HG03139 (cell line): ENCODE data around the gene AMOTL1.

Experiments used
- ATAC-seq: cut with Tn5 transposase; IDR thresholded peaks from one replicate; pipeline ENCODE4 v1.9.1; 2021; ENCODE audit not compliant: unreplicated experiment

The AMOTL1 gene

DNA sequence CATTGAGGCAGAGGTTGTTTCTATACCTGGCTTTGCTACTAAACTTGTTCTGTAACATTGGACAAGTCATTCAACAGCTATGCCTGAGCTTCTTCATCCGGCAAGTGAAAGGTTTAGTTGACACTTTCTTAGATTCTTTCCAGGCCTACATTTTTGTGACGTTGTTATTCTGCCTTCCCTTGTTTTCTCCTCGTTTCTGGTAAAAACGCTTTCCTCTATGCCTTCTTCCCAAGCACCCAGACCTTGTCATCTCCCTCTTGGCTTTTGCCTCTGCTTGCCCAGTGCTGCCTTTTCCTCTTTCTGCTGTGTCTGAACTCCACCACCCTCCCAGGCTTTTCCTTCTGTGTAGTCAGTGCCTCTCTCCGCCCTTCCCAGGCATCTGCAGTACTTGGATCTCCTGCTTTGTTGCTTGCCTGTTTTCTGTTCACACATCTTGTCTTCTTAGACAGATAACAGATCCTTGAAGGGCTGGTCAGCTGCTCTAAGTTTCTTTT, 1.4 kb upstream of the AMOTL1 start:
- no peak for ATAC-seq

DNA sequence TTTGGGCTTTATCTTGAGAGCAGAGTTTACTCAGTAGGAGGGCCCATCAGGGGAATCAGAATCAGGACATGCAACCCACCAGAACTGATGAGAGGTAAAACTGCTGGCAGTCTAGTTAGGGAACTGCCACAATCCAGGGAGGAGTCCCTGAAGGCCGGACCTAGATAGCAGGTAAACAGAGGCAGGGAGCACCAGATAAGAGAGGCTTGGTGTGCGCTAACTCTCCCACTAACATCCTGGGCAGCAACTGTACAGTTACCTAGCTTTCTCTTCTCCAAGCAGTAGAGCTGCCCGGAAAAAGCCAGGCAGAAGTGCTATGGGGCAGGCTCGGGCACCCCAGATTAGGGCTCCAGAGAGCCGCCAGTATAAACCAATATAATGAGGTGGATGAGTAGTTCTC, 865 bp upstream of the AMOTL1 start:
- no peak for ATAC-seq

DNA sequence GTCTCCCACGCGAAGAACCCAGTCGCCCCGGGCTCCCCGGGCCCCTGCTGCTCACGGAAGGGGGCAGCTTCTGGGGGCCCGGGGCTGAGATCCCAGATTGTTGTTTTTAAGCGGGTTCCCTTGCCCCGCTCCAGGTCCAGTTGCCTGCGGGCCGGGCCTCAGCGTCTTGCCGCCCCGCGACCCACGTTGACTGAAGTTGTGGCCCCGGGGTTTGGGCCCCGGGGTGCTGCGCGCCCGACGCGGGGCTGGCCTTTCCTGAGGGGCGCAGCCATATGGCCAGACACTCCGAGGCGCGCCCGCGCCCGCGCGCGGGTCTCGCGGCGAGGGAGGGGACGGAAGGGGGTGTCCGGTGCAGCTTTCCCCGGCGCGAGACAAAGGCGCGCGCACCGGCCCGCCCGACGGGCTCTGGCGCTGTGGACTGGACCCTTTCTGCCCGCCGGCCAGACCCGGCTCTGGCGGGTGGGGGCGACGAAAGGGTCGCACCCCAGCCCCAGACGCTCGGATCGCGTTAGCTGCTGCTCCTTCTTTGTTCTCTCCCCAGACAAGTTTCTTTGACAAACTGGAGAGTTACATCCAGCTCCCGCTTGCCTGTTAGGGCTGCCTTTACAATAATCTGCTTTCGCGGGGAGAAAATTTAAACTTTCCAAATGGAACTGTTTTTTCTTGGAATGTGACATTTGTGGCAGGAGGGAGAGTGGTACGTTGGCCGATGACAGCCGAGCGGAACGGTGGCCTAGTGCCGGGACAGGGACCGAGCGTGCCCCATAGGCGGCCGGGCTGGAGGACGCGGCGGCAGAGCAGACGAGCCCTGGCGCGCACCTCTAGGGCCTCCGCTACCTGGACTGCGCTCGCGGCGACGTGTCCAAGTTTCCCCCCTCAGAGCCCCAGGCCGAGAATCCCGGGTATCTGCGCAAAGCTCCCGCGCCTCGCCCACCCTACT, 716 bp downstream of the AMOTL1 start:
- peak; percentile 30 for ATAC-seq

DNA sequence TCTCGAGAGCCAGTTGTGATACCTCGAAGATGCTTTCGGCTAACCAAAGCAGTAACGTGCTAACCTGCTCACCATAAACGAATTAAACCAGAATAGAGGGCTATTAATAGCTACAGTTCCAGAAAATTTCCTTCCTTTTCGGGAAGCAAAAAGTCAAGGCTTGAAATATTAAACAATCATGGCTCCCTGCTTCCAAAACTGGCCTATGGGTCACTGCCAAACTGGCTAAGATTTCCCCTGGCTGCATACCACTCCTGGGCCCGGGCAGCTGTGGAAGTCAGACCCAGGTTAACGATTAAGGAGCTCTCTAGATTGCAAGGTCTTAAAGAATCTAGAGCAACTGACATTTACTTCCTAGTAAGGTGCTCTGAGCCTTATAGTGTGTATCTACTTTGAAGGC, 1.7 kb downstream of the AMOTL1 start:
- ATAC-seq: no peak

DNA sequence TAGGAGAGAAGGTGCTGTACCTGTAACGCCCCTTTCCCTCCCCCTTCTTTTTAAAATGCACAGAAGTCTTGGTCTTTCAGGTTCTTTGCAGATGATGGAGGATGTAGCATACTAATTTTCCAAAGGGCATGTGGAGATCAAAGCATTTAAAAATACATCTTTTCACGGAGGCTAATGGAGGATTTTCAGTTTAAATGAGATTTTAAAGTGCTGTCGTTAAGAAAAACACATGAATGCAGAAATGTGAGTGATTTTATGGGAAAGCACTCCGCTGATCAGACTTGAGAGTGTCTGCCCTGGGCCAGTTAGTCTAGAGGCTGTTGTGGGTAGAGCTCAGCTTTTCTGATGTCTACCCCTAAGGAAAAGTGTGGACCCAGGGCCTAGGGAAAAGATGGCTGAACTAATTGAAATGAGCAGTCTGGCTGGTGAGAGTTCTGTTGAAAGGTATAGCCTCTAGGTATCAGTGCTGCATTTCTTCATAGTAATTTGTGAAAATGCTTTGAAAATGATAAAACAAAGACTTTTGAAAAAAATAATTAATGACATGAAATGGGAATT, 2.5 kb downstream of the AMOTL1 start:
- ATAC-seq: no peak

DNA sequence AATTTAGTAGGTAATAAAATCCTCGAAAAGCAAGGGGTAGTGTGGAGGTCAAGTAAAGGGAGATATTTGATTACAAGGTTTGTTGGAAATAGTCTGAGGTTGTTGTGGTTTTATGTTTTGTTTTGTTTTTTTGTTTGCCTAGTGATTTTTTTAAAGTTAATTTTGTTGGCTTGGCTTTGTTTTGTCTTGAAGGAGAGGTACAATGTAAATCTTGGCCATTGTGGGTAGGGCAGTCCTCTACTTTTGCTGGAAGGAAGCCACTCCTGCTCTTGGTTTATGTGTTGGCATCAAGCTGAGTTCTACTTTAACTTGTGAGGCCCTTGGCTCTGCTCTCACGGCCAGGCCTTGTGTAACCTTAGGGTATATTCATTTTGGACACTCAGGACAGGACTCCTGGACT, 3.2 kb downstream of the AMOTL1 start:
- ATAC-seq: no peak

DNA sequence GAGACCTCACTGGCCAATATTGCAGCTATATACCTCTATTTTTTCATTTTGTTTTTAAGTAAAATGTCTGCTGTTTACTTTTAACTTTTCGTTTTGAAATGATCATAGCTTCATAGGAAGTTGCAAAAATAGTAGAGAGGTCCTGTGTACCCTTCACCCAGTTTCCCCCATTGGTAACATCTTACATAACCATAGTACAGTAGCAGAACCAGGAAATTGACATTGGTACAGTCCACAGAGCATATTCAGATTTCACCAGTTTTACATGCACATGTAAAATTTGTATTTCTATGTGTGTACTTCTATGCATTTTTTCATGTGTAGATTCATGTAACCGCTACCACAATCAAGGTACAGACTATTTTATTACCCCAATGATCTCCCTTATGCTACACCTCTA, 3.8 kb downstream of the AMOTL1 start:
- no peak for ATAC-seq

DNA sequence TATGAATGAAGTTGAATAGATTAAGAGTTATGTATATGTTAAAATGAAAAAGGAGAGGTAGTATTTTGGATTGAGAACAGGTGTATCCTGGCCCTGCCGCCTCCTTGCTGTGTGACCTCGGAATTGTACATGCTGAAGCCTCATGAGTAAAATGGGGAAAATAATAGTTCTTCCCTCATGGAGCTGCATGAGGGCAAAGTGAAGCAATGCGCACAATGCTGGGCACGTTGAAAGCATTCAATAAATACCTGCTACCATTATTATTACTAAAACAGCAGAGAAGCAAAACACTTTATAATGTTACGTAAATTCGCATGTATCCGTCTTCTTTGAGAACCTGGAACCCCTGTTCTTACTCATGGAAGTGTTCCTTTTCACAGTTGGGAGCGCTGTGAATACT, 5.7 kb downstream of the AMOTL1 start:
- ATAC-seq: no peak

DNA sequence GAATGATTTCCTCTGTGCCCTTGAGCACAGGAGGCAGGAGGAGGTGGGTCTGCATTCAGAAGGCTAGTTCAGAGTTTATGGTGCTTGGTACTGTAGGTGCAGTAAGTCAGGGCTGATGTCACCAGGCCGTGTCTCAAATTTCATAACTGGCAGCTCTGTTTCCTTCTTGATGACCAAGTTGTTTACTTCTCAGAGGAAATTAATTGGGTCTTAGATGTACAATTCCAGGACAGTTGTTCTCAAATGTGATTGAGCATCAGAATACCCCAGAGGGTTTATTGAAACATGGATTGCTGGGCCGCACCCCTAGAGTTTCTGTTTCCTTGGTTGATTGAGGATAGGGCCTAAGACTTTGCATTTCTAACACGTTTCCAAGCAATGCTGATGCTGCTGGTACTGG, 6.2 kb downstream of the AMOTL1 start:
- no peak for ATAC-seq

DNA sequence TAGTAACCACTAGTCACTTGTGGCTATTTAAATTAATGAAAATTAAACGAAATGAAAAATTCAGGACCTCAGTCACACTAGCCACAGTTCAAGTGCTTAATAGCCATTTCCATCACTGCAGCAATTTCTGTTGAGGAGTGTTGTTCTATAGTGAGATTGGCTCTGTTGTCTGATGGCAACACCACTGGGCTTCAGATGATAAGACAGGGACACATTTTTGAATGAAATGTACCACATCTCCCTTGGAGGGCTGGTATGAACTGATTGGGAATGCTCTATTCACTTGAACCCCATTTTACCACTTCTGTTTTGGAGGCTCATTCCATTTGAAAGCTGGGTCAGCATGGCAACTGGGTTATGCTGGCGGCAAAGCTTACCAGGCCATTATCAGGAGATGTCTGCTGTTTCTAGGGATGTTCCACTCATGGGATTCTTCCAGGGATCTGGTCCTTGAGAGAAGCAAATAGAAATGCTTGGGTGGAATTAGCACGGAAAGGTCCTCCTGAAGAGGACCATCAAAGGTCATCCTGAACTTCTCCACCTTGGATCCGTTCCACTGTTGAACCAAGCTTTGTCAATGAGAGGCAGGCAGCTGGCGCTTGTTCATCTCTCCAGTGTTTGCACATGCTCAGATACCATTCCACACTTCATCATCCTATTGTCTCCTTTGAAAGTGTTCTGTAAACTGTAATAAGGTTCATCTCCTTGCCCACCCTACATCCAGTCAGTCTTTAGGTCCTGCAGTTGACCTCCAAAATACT, 7.6 kb downstream of the AMOTL1 start:
- no peak for ATAC-seq

DNA sequence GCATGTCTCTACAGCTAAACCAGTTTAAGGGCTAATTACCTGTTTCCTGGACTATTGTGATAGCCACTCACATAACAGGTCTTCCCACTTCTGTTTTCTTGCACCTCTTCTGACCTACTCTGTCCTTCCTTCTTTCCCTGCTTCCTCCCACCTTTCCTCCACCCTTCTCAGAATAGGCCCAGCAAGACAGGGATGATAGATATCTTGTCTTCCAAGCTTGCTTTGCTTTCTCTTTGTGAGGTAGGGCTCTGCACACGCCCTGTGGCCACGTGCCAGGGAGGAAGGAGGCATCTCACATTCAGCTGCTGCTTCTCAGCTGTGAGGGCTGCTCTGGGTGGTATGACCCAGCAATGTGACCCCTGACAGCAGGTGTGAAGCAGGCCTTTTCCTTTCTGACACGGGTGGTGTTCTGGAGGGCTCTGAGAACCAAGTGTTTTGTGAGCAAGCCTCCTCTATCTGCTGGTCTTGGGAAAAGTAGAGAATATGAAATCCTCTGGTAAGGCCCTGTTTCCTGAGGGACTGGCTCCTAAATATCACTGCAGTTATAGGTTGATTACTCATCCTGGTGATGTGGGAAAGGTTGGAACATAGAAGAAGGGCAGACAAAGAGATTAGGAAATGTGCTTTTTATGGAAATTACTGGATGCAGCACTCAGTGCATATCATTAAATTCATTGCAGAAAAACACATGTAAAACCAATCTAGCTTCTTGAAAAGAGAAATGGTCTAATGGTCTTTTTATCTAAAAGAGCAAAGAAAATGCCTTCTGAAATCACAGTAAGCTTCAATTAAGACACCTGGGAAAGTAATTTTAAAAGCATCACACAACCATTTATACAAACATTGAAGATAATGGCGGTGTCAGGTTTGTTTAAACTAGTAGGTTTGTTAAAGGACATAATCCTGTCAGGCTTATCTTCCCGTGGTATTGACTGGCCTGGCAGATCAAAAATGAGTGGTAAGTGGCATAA, 8.5 kb downstream of the AMOTL1 start:
- peak; percentile 52 for ATAC-seq

DNA sequence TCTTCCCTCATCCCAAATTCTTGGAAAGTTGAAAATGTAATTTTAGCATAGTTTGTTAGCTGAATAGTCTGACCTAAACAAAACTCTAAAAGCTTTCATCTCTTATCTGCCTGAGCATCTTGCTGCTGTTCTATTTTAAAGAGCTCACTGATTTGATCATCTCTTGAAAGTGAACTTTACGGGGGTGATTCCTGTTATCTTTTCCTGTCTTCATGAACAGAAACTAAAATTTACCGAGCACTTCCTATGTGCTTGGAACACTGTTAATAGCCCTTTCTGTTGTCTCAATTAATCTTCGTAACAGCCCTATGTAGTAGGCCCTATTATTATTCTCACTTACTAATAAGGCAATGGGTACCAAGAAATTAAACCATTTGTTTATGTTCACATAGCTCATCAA, 12.3 kb downstream of the AMOTL1 start:
- ATAC-seq: no peak

DNA sequence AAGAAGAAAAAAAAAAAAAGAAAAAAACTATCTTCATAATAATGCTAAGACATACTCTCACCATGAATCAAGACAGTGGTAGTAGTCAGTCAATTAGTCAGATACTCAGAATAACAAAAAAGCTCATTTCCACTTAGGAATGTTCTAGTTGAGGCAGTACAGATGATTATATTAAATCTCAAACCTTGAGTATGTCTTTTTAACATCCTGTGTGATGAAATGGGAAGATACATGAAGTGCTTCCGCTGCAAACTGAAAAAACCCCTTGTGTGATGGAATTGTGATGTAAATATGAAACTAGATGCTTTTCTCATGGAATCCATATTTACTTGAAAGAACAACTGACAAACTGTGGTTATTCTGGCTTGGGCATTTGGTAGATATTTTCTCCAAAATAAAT, 13.7 kb downstream of the AMOTL1 start:
- ATAC-seq: no peak

DNA sequence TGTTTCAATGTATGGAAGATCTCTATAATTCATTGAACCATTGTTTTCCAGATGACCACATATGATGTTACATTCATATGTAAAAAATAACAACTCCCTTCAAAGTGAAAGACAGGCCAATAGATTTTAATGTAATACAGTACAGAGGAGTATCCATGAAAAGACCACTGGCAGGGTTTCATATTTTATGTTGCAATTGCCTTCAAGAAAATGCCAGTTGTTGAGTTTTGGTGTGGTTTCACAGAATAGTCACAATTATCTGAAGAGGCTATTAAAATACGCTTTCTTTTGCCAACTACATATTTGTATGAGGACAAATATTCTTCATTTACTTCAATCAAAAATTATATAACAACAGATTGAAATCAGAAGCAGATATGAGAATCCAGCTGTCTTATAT, 14.3 kb downstream of the AMOTL1 start:
- ATAC-seq: no peak

DNA sequence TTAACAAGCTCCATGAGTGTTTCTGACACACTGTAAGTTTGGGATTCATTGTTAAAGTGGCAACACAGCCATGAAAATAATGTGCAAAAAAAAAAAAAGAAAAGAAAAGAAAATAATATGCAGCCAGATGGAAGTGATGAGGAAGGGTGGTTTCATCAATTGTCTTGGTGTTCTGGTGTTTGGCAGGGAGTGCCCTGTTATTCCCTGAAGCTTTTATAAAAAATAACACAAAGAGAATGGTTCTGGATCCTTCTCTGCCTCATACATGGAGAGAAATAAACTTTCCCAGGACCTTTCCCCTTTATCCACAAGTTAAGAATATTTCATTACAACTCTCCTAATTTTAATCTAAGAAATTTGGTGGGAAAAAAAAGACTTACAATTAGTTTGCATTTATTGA, 16.7 kb downstream of the AMOTL1 start:
- ATAC-seq: no peak

DNA sequence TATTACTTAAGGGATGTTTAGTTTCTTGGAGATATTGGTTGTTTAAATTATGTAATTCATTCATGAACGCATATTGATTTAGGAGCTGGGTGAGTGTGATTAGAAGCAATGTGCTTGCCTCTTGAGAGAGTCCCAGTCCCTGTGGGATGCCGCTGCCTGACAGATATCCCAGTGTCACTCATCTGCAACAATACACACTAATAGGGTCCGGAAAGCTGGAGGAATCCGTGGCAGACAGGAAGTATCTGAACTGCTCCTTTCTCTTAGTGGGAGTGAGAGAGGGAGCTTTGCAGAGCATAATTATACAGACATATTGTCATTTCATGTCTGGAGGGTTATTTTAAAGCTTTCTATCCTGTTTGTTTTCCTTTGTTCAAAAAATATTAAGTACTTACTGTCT, 17.4 kb downstream of the AMOTL1 start:
- no peak for ATAC-seq

DNA sequence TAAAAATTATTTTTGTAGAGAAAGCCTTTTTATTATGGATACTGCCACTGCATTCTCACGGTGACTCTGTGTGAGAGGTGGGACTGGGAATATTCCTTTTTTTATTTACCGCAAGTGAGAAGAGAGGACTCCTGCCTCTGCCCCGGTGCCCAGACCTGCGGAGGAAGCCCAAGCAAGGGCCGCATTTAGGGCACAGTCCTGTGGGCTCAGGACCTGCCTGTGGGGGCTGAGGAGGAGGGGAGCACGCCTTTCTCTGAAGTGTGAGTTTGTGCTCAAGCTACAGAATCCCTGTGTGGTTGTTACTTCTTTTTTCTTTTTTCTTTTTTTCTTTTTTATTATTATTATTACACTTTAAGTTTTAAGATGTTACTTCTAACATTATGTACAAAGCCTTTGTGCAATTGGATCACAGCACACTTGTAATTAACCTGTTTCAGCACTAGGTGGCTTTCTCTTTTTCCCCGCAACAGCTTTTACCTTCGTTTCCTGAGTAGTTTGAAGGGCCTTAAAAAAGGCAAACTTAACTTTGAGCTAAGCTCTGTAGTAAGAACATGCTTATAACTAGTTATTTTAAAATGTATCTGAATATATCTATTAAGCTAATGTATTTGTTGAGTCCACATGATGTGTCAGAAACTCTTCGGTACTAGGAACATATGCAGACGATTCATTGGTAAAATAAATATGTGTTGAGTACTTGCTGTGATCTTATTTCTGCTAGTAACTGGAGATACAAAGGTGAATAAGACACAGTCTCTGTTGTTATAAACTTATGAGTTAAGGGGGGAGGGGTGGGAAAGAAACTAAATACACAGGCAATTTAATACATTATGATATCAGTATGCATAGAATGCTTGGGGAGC, 18.3 kb downstream of the AMOTL1 start:
- ATAC-seq: peak; percentile 58

DNA sequence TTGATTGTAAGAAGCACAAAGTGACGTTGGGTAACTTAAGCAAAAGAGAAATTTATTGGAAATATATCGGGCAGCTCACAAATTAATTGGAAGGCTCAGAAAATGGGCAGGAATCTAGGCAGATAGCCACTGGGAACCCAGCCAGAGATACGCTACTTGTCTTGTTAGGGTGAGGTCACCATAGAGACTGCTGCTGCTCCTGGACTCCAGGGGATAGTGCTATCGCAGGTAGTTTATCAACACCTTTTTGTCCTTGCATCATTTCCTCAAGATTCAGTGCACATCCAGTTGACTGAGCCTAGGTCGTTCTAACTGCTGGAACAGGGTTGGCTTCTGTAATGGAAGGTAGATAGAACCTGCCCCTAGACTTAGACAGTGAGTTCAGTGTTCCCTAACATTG, 19.6 kb downstream of the AMOTL1 start:
- no peak for ATAC-seq

DNA sequence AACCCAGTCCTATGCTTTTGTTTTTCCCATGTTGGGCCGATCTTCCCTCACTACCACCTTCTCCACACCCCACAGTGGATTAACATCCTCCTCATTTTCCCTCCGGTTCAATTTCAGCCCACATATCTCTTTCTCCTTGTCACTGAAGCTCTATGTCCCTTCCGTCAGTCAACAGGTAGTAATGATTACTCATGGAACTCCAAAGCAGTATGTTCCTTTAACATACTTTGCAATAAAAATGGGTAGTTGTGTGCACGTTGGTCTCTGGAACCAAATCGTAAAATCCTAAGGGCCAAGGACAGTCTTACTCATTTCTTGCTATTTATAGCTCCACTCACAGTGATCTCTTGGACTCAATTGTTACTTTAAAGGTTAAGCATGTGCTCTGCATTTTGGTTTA, 20.2 kb downstream of the AMOTL1 start:
- ATAC-seq: no peak

DNA sequence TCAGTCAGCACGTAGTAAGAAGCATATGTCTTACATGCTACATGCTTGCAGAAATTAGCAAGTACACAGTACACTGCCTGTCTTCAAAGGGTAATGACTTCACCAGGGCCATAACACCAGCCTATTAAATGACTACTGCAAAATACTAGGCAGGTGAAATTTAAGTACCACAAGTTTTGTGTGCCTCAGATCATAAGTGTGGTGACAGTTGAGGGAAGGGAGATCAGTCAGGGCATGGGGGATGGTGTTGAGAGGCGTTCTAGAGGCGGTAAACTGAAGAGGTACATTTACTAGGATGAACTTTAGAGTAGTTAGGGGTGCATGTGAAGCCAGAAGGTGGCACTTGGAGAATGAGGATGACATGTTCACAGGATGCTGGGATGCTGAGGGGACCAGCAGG, 22.0 kb downstream of the AMOTL1 start:
- ATAC-seq: no peak
